NB4 (cell line): Measurements from ENCODE around the gene SETDB2.

Source experiments
- DNase-seq: peaks from one replicate; pipeline ENCODE4 v3.0.0; 2010; ENCODE audit warnings: low read depth
- H3K4me3 ChIP-seq: one replicate; pipeline ENCODE4 v1.5.1; 2011; ENCODE audit warnings: mild to moderate bottlenecking, low read depth, low read length, moderate library complexity
- MYC ChIP-seq: IDR thresholded peaks from 2 replicates; pipeline ENCODE4 v1.6.1; 2011; ENCODE audit warnings: low read depth, low read length
- POLR2A ChIP-seq: IDR thresholded peaks from 2 replicates; pipeline ENCODE4 v1.6.1; 2011; ENCODE audit warnings: mild to moderate bottlenecking; ENCODE audit not compliant: insufficient read length; ENCODE audit errors: extremely low read depth
- TF ChIP-seq, protein P1 (sequence below): IDR thresholded peaks from one replicate; pipeline ENCODE4 v1.5.1; 2012; ENCODE audit warnings: low read depth, low read length
- TF ChIP-seq, protein P2 (sequence below): IDR thresholded peaks from 2 replicates; pipeline ENCODE4 v1.6.1; 2011; ENCODE audit warnings: low read depth, low read length

Gene SETDB2

DNA sequence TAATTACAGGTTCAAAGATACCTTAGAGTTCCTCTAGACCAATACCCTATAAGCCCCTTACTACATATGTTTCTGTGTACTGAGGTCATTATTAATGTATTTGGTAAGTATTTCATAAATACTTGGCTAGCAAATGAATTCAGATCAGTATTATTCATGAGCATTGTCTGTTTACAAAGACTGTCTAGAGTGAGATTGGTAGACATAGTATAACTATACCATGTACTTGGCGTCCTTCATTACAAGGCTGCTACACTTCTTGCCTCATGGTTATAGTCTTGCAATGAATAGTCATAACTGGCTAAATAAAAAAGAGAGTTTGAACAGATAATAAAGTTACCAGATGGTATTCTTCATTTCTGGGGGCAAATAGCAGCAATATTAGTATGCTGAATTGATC lies 12.1 kb downstream of the SETDB2 start:
- TF ChIP-seq MYC = no peak
- TF ChIP-seq, protein P1, sequence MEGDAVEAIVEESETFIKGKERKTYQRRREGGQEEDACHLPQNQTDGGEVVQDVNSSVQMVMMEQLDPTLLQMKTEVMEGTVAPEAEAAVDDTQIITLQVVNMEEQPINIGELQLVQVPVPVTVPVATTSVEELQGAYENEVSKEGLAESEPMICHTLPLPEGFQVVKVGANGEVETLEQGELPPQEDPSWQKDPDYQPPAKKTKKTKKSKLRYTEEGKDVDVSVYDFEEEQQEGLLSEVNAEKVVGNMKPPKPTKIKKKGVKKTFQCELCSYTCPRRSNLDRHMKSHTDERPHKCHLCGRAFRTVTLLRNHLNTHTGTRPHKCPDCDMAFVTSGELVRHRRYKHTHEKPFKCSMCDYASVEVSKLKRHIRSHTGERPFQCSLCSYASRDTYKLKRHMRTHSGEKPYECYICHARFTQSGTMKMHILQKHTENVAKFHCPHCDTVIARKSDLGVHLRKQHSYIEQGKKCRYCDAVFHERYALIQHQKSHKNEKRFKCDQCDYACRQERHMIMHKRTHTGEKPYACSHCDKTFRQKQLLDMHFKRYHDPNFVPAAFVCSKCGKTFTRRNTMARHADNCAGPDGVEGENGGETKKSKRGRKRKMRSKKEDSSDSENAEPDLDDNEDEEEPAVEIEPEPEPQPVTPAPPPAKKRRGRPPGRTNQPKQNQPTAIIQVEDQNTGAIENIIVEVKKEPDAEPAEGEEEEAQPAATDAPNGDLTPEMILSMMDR = no peak
- TF ChIP-seq, protein P2, sequence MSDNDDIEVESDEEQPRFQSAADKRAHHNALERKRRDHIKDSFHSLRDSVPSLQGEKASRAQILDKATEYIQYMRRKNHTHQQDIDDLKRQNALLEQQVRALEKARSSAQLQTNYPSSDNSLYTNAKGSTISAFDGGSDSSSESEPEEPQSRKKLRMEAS = no peak
- no peak for TF ChIP-seq POLR2A
- no peak overlapping the region for H3K4me3 ChIP-seq
- DNase-seq = no peak

DNA sequence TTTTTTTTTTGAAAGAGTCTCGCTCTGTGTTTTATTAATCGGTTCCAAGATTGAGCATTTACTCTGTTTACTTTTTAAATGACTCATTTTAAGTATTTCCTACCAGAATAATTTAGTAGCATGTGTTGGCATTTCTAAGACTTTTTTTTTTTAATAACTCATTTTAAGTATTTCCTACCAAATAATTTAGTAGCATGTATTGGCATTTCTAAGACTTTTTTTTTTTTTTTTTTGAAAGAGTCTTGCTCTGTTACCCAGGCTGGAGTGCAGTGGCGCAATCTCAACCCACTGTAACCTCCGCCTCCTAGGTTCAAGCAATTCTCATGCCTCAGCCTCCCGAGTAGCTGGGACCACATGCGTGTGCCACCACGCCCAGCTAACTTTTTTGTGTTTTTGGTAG lies 13.1 kb downstream of the SETDB2 start:
- no peak overlapping the region for H3K4me3 ChIP-seq
- no peak for DNase-seq
- TF ChIP-seq, protein P2 = no peak
- TF ChIP-seq, protein P1 = no peak
- TF ChIP-seq MYC (no peak), POLR2A (no peak)

DNA sequence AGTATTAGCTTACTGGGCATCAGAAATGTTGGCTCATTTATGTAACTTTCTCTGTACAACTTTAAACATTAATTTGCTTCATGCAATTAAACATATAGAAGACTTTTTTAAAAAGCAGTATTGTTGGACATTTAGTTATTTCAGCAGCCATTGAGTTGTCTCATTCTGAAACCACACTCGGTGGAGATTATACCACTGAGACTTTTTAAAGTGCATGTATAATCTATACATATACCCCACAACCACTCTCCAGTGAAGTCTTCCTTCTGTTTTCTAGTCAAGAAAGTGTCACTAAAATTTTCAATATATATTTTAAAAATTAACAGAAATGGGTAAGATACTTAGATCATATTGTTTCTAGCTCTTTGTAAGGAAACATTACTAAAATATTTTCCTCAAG lies 15.5 kb downstream of the SETDB2 start:
- TF ChIP-seq, protein P1 = no peak
- TF ChIP-seq, protein P2 = no peak
- TF ChIP-seq MYC (no peak), POLR2A (no peak)
- no peak overlapping the region for H3K4me3 ChIP-seq
- DNase-seq = no peak

DNA sequence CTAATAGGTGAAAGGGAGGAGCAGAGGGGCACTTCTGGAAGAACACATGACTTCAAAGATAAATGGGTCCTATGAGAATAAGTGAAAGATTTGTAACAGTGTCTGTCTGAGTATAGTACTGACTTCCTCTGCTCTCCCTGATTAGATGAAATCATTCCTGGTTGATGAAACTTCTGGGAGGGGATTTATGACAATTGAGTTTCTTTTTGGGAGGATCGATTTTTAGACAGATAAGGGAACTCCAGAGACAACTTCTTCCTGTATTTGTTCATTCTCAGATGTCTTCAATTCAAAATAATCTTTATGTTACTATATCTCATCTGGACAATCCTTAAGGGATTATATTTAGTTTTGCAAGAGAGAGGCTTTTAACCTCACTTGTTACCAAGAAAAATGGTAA lies 20.0 kb downstream of the SETDB2 start:
- no peak overlapping the region for H3K4me3 ChIP-seq
- DNase-seq = no peak
- TF ChIP-seq, protein P2 = no peak
- TF ChIP-seq, protein P1 = no peak
- no peak for TF ChIP-seq POLR2A
- TF ChIP-seq MYC = no peak

DNA sequence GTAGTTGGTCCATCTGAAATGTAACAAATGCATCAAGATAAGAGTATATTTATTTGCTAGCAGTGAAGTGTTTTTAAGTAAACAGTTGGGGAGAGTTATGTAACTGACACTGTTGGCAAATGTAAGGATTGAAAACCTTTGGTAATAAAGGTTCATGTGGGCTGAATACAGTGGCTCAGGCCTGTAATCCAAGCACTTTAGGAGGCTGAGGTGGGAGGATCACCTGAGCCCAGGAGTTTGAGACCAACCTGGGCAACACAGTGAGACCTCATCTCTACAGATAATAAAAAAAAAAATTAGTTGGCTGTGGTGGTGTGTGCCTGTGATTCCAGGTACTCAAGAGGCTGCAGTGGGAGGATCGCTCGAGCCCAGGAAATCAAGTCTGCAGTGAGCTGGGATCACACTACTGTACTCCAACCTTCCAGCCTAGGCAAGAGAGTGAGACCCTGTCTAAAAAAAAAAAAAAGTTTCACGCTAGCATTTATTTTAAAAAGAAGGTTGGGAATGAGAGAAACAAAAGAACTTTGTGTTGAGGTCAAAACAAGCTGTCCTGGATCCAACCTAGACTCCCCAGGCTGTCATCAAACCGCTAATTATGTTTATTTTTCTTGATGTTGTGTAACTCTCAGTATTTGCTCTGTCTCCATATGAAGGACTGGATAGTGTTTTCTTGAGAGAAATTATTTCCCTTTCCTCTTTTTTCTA lies 20.7 kb downstream of the SETDB2 start:
- TF ChIP-seq POLR2A = no peak
- TF ChIP-seq, protein P2 = no peak
- TF ChIP-seq, protein P1 = no peak
- no peak for TF ChIP-seq MYC
- no peak for DNase-seq
- no peak overlapping the region for H3K4me3 ChIP-seq
